HG03469 (cell line): ENCODE data around the gene HSPA4L.

Experiments used
- ATAC-seq: cut with Tn5 transposase; IDR thresholded peaks from one replicate; pipeline ENCODE4 v1.9.1; 2021; ENCODE audit warnings: mild to moderate bottlenecking, moderate library complexity, moderate number of reproducible peaks; ENCODE audit not compliant: unreplicated experiment

Gene HSPA4L

DNA sequence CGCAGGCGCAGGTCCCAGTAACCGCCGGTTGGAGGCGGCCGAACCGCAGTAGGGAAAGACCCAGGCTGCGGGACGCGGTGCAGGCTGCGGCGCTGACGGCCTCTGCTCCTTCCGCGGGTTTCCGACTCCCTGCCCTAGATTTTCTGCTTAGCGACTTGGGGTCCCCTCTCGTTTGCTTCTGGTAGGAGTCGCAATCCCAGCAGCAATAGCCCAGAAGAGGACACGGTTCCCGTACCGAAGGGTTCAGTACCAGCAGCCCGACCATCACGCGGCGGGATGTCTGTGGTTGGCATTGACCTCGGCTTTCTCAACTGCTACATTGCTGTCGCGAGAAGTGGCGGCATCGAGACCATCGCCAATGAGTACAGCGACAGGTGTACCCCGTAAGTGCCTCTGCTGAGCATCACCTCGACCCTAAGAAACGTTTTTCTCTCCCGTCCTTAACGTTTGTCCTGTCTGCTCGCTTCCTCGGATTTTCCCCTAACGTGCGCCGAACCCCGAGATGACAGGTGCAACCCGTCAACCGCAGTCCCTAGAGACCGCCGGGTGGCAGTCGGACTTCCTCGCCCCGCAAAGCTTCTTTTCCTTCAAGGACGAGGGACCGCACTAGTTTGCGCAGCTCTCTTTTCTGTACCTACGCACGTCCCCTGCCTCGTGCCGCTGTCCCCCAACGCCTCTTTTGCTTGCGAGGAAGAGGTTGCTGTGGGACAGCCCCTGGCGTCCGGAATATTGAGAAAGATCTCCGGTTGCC, at the start of gene HSPA4L:
Gene HSPA4L, plus strand, starts transcription at position 48 of the 751 bp plus-strand sequence. Its CDS starts 229 bp downstream, at position 277.
- ATAC-seq = peak; percentile 23

GRCh38 chr4:127732623-127733328, 49.3 kb upstream of the HSPA4L start:
- peak; percentile 82 for ATAC-seq

- ATAC-seq = no peak
These were observed 47.1 kb upstream of the HSPA4L start for GRCh38 chr4:127734976-127735375.

DNA sequence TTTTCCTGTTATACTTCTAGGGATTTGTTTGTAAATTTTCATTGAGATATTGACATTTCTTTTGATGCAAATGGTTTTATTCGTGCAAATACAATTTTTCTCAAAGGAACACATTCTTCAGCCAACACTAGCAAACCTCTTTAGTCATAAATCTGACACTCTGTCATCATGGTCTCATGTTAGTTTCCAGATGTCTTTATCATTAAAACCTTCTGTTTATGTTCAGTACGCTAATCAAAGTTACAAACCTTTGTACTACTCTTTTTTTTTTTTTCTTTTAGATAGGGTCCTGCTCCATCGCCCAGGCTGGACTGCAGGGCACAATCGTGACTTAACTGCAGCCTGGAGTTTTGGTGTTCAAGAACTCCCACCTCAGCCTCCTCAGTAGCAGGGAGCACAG, 44.8 kb upstream of the HSPA4L start:
- no peak for ATAC-seq

GRCh38 chr4:127741247-127741646, 40.9 kb upstream of the HSPA4L start:
- no peak for ATAC-seq

DNA sequence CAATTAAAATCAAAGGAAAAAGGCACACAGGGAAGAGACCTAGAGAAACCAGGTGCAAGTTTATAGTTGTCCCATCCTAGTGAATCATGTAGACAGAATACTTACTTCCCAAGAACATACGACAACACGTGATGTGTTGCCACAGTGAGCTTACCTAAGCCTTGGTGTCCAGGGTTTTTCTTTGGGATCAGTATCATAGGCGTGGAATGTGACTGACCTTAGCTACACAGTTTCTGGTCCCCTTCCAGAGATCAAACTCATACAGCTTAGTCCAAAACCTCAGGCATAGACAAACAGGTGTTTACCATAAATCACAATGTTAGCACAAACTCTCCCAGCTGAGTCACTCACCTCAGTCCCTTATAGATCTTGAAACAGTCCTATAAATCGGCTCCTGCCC, 34.2 kb upstream of the HSPA4L start:
- no peak for ATAC-seq

GRCh38 chr4:127748957-127749356, 33.2 kb upstream of the HSPA4L start:
- no peak for ATAC-seq

- ATAC-seq = no peak
These were observed 25.2 kb upstream of the HSPA4L start for GRCh38 chr4:127756906-127757305.

DNA sequence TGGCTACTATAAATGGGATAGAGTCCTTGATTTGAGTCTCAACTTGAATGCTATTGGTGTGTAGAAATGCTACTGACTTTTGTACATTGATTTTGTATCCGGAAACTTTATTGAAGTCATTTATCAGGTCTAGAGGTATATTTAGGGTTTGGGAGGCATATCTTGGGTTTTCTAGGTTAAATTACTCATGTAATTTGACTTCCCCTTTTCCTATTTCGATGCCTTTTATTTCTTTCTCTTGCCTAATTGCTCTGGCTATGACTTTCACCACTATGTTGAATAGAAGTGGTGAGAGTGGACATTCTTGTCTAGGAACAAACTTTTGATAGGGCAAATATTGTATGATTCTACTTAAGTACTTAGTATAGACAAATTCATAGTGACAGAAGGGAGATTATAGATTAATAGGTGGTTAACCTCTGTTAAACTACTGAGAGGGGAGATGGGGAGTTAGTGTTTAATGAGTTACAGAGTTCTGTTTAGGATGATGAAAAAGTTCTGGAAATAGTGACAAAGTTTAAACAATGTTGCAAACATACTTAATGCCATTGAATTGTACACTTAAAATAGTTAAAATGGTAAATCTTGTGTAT, 22.8 kb upstream of the HSPA4L start:
- ATAC-seq = peak; percentile 51

GRCh38 chr4:127759893-127760292, 22.2 kb upstream of the HSPA4L start:
- ATAC-seq = no peak

GRCh38 chr4:127771535-127772275, 10.4 kb upstream of the HSPA4L start:
- no peak for ATAC-seq

- no peak for ATAC-seq
These were observed 9.1 kb upstream of the HSPA4L start for GRCh38 chr4:127772769-127773671.

- ATAC-seq = no peak
These were observed 6.3 kb upstream of the HSPA4L start for GRCh38 chr4:127775843-127776242.

GRCh38 chr4:127776620-127777019, 5.5 kb upstream of the HSPA4L start:
- ATAC-seq = no peak

DNA sequence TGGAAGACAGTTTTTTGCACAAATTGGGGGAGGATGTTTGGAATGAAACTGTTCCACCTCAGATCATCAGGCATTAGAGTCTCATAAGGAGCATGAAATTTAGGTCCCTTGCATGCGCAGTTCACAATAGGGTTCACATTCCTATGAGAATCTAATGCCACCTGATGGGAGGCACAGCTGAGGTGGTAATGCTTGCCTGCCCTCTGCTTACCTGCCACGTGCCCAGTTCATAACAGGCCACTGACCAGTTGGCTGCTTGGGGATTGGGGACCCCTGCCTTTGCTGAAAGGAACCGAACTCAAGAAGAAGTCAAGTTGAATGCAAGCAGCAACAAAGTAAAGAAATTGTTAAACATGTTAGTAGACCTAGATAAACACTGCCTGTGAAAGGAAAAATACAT, 4.6 kb upstream of the HSPA4L start:
- ATAC-seq = no peak

GRCh38 chr4:127778102-127778501, 4.0 kb upstream of the HSPA4L start:
- no peak for ATAC-seq

DNA sequence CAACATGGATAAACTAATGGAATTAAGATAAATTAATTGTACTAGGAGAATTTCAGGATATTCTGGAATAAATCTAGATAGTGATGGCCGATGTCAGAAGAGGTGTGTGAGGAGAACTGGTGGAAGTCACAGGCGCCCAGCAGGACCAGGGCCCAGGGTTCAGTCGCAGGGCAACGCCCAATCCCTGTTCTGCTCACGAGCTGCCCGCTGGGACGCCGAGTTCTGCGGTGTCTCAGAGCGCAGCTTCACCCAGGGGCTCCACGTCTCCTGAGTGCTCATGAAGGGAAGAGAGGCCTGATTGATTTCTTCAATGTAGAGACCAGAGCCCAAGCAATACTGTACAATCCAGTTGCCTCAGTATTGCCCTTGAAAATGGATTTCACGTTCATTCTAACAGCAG, 1.5 kb upstream of the HSPA4L start:
- no peak for ATAC-seq

DNA sequence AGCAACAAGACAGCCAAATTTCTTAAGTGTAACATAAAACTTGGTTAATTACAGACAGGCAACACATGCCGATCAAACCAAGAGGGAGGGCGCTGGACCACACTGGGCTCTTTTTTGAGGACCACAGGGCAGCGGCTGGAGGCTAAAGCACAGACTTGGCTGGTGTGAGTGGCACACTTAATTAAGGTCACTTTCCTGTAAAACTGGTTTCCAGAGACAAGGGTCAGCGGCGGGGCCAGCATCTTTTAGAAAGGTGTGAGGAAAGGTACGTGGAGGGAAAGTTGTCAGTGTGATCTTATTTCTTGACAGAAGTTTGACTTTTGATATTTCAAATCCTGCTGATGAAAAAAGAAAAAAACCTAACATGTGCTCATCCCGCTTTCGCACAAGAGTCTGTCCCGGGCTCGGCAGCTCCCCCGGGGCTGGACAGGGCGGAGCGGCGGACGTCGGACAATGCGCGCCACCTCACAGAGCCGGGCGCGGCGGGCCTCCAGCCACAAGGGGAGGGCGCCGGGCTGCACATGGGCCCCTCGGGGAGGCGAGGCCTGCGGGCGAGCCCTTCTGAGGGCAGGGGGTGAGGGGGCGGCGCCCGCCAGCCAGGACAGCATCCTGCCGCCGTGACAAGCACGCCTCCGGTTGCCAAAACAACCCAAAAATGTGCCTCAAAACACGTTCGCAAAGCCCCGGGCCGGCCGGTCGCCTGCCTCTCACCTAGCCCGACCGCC, 660 bp upstream of the HSPA4L start:
- peak; percentile 15 for ATAC-seq

DNA sequence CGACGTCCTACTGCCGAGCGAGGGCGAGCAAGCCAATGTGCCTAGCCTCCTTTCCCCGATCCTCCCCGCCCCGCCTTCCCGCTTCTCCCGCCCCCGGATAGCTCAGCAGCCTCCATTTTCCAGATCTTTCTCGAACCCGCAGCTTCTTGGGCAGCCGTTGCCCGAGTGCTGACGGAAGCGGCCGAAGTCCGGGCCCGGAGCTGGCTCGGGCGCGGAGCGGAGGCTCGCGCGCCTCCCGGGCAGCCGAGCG, 172 bp upstream of the HSPA4L start:
- ATAC-seq = peak; percentile 60
